ENCODE results near the gene LIF.

LIF gene

DNA sequence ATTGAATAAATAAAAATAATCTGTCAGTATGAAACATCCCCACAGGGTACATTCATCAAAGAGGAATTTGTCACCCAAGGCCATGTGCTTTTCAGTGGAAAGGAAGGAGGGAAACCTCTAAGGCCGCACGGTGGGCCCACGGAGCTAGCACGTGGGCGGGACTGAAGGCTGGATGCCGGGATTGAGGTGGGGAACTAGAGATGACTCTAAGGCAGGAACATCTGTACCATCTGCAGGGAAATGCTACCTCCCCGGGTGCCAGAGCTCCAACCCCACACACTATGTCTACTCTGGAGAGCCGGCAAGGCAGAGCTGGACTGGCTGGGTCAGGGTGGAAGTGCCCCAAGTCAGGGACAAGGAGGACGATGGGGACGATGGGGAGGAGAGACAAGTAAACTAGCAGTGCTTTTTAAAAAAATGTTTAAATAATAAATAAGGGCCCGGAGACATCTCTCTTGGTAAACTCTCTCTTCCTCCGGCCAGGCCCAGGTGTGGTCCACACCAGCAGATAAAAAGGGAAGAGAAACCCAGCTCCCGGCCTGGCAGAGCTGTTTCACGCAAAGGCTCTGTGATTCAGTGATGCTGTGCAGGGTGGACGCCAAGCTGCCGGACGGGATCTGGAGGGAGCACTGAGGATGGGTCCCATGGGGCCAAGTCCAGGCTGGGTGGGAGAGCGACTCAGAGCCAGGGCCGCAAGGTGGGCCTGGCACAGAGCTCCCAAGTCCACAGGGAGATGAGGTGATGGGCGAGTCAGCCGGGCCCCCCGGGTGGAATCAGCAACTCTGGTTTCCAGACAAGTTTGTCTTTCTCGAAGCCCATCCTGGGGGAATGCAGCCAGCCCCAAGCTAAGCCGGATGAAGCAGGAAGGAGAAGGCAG is 5.8 kb downstream of the LIF start:
- no peak for DNase-seq (ENCODE audit: extremely low read depth, low read depth)
- H3K4me3 ChIP-seq (replicated peaks; ENCODE audit: low read depth, low read length): no peak overlapping the region
- TF ChIP-seq, protein P1, sequence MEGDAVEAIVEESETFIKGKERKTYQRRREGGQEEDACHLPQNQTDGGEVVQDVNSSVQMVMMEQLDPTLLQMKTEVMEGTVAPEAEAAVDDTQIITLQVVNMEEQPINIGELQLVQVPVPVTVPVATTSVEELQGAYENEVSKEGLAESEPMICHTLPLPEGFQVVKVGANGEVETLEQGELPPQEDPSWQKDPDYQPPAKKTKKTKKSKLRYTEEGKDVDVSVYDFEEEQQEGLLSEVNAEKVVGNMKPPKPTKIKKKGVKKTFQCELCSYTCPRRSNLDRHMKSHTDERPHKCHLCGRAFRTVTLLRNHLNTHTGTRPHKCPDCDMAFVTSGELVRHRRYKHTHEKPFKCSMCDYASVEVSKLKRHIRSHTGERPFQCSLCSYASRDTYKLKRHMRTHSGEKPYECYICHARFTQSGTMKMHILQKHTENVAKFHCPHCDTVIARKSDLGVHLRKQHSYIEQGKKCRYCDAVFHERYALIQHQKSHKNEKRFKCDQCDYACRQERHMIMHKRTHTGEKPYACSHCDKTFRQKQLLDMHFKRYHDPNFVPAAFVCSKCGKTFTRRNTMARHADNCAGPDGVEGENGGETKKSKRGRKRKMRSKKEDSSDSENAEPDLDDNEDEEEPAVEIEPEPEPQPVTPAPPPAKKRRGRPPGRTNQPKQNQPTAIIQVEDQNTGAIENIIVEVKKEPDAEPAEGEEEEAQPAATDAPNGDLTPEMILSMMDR (IDR thresholded peaks at IDR 0.05; ENCODE audit: low read depth, low read length, missing control alignments): no peak

DNA sequence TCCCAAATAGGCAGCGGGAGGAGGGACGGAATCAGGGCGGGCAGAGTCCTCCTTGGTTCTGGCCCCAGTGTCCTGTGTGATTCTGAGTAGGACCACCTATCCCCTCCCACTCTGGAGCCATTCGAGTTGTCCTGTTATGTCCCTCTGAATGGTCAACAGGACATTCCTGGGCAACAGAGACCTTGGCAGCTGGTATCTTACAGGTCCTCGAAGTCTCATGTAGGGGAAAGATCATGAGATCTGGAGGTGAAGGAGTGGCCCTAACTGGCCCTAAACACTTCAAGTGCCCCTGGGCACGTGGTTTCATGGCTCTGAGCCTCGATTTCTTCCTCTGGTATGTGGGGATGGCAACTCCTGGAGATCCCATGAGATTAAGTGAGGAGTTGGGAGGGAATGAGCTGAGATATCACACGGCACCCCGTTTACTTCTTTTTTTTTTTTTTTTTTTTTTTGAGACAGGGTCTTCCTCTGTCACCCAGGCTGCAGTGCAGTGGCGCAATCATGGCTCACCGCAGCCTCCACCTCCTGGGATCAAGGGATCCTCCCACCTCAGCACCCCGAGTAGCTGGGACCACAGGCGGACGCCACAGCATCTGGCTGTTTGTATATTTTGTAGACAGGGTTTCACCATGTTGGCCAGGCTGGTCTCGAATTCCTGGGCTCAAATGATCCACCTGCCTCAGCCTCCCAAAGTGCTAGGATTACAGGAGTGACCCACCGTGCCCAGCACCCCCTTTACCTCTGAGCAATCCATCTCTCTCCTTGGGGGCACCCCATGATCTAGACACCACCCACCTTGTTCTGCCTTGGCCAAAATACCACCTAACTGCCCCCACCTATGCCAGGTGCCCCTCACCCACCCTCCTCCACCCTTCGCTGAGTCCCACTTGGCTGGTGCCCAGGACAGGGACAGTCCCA is 6.8 kb downstream of the LIF start:
- TF ChIP-seq, protein P1 (IDR thresholded peaks at IDR 0.05; ENCODE audit: low read depth, low read length, missing control alignments): no peak
- DNase-seq (ENCODE audit: extremely low read depth, low read depth): no peak
- H3K4me3 ChIP-seq (replicated peaks; ENCODE audit: low read depth, low read length): no peak overlapping the region

DNA sequence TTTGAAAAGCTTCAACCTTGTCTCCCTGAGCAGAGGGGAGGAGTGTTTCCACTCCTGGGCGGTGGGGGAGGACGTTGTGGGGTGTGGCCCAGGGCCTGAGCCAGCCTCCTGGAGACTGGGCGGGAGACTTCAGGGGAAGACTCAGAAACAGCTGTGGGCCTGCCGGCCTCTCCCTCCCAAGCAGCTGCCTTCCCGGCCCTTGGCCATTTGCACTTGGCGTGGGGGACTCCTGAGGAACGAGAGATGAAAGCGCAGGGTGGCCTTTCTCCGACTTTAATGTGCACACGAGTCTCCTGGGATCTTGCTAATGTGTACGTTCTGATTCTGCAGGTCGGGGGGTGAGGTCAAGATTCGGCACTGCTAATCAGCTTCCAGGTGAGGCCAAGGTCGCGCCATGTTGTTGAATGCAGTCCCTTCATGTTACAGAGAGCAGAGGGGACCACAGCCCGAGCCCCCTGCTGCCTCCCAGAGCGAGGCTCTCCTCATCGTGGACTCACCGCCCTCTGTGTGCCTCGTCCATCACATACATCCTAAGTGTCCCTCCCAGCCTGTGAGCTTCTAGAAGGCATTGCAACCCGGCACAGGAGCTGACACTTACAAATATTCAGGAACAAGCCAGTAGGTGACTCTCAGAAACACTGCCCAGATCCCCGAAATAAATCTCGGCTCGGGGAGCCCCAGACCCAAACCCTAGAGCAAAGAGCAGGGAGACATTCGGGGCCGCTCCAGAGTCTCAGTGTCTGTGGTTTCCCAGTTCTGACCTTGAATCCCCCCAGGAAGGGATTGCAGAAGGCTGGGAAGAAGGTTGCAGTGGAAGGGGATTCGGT is 7.7 kb downstream of the LIF start:
- DNase-seq (ENCODE audit: extremely low read depth, low read depth): no peak
- H3K4me3 ChIP-seq (replicated peaks; ENCODE audit: low read depth, low read length): no peak overlapping the region
- TF ChIP-seq, protein P1 (IDR thresholded peaks at IDR 0.05; ENCODE audit: low read depth, low read length, missing control alignments): no peak

DNA sequence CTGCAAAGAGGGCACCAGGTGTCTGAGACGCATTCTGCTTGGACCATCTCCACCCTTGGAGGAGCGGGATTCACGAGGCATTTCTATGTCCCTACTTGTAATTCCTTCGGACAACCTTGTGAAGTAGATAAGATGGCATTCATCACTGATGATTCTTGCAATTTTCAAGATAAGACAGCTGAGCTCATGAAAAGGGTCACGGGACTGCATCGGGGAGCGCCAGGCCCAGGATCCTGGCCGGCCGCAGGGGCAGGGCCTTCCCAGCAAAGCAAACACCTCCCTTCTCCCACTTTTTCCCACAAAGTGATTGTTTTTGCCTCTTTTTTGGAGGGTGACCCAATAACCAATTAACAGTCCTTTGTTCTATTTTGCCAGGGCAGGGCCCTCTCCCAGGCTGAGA is 8.4 kb downstream of the LIF start:
- no peak overlapping the region for H3K4me3 ChIP-seq (replicated peaks; ENCODE audit: low read depth, low read length)
- TF ChIP-seq, protein P1 (IDR thresholded peaks at IDR 0.05; ENCODE audit: low read depth, low read length, missing control alignments): no peak
- no peak for DNase-seq (ENCODE audit: extremely low read depth, low read depth)

DNA sequence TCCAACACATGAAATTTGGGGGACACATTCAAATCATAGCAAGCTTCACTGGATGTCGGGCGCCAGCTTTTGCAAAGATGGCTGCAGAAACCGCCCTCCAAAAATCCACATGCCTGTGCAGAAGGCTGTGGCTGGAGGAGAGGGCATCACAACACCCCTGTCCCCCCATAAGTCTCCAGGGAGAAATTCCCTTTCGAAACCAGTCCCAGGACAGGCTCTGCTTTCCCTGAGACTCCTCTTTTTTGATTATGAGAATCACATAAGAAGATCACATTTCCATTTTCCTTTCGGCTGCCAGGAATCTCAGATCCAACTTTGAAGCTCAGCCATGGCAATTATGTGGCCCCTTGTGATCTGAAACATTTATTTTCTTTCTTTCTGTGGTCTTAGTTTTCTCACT is 9.7 kb downstream of the LIF start:
- H3K4me3 ChIP-seq (replicated peaks; ENCODE audit: low read depth, low read length): no peak overlapping the region
- TF ChIP-seq, protein P1 (IDR thresholded peaks at IDR 0.05; ENCODE audit: low read depth, low read length, missing control alignments): no peak
- no peak for DNase-seq (ENCODE audit: extremely low read depth, low read depth)

DNA sequence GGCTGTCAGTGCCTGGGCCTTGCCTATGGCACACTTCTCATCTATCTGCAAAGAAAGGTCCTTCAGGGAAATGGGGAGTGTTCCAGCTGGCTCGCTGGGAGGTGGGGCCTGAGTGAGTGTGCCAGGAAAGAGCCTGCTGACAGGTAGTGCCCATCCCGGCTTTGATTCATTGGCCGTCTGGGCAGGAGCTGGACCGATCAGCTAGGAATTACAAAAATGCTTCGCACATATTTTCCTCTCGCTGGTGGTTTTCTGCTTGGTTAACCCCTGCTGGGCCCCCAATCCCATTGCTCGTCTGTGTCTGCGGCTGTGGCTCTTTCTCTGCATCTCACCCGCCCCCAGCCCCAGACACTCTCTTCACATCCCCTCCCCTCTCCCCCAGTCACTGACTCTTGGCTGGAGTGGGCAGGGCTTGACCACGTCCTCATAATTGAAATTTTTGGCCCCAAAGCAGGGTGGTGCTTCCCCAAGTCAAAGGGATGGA is 10.8 kb downstream of the LIF start:
- TF ChIP-seq, protein P1 (IDR thresholded peaks at IDR 0.05; ENCODE audit: low read depth, low read length, missing control alignments): no peak
- DNase-seq (ENCODE audit: extremely low read depth, low read depth): no peak
- no peak overlapping the region for H3K4me3 ChIP-seq (replicated peaks; ENCODE audit: low read depth, low read length)

All from HFF-Myc (cell line).